ENCODE data around the gene LRRC74B. TPM values are rescaled to one million over a fixed set of nuclear protein-coding genes. Genes with fewer than 3 reads are reported as not detected.

Gene LRRC74B
- total RNA-seq, 1 donor, result not detected

DNA sequence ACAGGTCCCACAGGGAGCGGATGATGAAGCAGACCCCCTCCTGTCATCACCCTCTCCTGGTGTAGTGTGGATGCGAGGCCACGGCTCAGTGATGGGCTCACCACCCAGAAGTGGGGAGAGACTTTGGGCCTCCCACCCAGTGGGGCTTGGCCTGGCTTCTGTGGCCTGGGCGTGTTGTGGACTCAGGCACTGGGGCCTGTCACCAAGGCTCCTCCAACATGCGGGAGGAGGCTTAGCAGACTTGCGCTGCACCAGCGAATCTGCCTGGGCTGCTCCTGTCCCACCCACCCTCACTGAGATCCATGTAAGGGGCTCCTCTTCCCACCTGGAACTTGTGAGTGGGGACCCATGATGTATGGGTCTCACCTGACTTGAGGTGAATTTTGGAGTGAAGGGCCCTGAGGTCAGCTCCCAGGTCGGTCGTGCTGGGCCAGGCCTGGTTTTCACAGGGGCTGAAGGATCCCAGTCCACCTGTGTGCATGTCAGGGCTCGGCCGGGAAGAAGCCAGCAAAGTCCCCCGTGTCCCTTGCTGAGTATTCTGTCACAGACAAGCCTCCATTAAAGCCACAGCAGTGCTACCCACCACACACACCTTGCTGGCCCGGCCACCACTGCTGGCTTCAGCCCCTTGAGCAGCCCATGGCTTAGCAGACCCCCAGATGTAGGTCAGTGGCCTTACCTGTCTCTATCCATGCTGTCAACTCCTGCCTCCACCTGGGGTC, 48.0 kb upstream of the LRRC74B start:
- Histone ChIP-seq H3K4me1 (ENCODE audit: insufficient read depth, low read length) (peaks cover 16% of the 10 kb centered on the region), H3K79me2 (ENCODE audit: insufficient read depth, low read length) (peaks cover 21% of the 10 kb centered on the region), H2AFZ (ENCODE audit: low read length) (no peak overlapping the region), H3K9me3 (ENCODE audit: low read depth, low read length) (no peaks in the 10 kb centered on the region), H3K4me3 (ENCODE audit: insufficient read depth, low read length) (no peak overlapping the region), H3K4me2 (ENCODE audit: insufficient read depth, low read length) (no peak overlapping the region), H3K27me3 (ENCODE audit: insufficient read depth, low read length) (no peaks in the 10 kb centered on the region), H4K20me1 (ENCODE audit: insufficient read depth, low read length) (peaks cover 11% of the 10 kb centered on the region), H3K27ac (ENCODE audit: low read depth, low read length) (no peak overlapping the region), H3K36me3 (ENCODE audit: insufficient read depth, low read length) (peaks cover 39% of the 10 kb centered on the region)
- DNase-seq (ENCODE audit: insufficient read length, low spot score, missing footprints), result peak; percentile 59
- no peak for TF ChIP-seq CTCF (IDR thresholded peaks at IDR 0.05; ENCODE audit: extremely low read depth, low read depth, low read length)

- H3K27ac ChIP-seq (ENCODE audit: low read depth, low read length), result no peak overlapping the region
- H3K4me1 ChIP-seq (ENCODE audit: insufficient read depth, low read length), result peaks cover 25% of the 10 kb centered on the region
- no peak overlapping the region for H2AFZ ChIP-seq (ENCODE audit: low read length)
- H3K4me2 ChIP-seq (ENCODE audit: insufficient read depth, low read length), result no peak overlapping the region
- no peaks in the 10 kb centered on the region for H3K9me3 ChIP-seq (ENCODE audit: low read depth, low read length)
- DNase-seq (ENCODE audit: insufficient read length, low spot score, missing footprints), result peak; percentile 93
- no peak for TF ChIP-seq CTCF (IDR thresholded peaks at IDR 0.05; ENCODE audit: extremely low read depth, low read depth, low read length)
- H3K4me3 ChIP-seq (ENCODE audit: insufficient read depth, low read length), result no peak overlapping the region
- H3K79me2 ChIP-seq (ENCODE audit: insufficient read depth, low read length), result peaks cover 28% of the 10 kb centered on the region
- H3K27me3 ChIP-seq (ENCODE audit: insufficient read depth, low read length), result no peaks in the 10 kb centered on the region
- peaks cover 11% of the 10 kb centered on the region for H4K20me1 ChIP-seq (ENCODE audit: insufficient read depth, low read length)
- H3K36me3 ChIP-seq (ENCODE audit: insufficient read depth, low read length), result peaks cover 36% of the 10 kb centered on the region
These were observed 47.1 kb upstream of the LRRC74B start for GRCh38 chr22:20998411-20999336.

GRCh38 chr22:20999350-21000206, 46.2 kb upstream of the LRRC74B start:
- peaks cover 36% of the 10 kb centered on the region for H3K36me3 ChIP-seq (ENCODE audit: insufficient read depth, low read length)
- no peak for DNase-seq (ENCODE audit: insufficient read length, low spot score, missing footprints)
- H3K4me1 ChIP-seq (ENCODE audit: insufficient read depth, low read length), result peaks cover 26% of the 10 kb centered on the region
- no peaks in the 10 kb centered on the region for H3K9me3 ChIP-seq (ENCODE audit: low read depth, low read length)
- no peak overlapping the region for H2AFZ ChIP-seq (ENCODE audit: low read length)
- H4K20me1 ChIP-seq (ENCODE audit: insufficient read depth, low read length), result peaks cover 11% of the 10 kb centered on the region
- no peaks in the 10 kb centered on the region for H3K27me3 ChIP-seq (ENCODE audit: insufficient read depth, low read length)
- no peak overlapping the region for H3K27ac ChIP-seq (ENCODE audit: low read depth, low read length)
- no peak overlapping the region for H3K4me2 ChIP-seq (ENCODE audit: insufficient read depth, low read length)
- peaks cover 31% of the 10 kb centered on the region for H3K79me2 ChIP-seq (ENCODE audit: insufficient read depth, low read length)
- H3K4me3 ChIP-seq (ENCODE audit: insufficient read depth, low read length), result no peak overlapping the region
- no peak for TF ChIP-seq CTCF (IDR thresholded peaks at IDR 0.05; ENCODE audit: extremely low read depth, low read depth, low read length)

All from osteoblast (primary cell).